HUES48 (cell line): ENCODE data around the gene IRAK1BP1.

ENCODE experiments used
- H3K27ac ChIP-seq: one replicate; pipeline ENCODE4 v1.7.0; 2013; ENCODE audit warnings: low read depth, low read length, inconsistent platforms
- H3K27me3 ChIP-seq: 2 replicates; pipeline ENCODE4 v1.6.1; 2013; ENCODE audit warnings: mild to moderate bottlenecking, low read length; ENCODE audit not compliant: control insufficient read depth, insufficient read depth
- H3K36me3 ChIP-seq: 2 replicates; pipeline ENCODE4 v1.6.1; 2013; ENCODE audit warnings: low read length; ENCODE audit not compliant: control insufficient read depth, insufficient read depth
- H3K4me1 ChIP-seq: 2 replicates; pipeline ENCODE4 v1.6.1; 2013; ENCODE audit warnings: mild to moderate bottlenecking, low read length; ENCODE audit not compliant: control insufficient read depth, insufficient read depth
- H3K4me3 ChIP-seq: 2 replicates; pipeline ENCODE4 v1.5.1; 2013; ENCODE audit warnings: mild to moderate bottlenecking, low read depth, low read length
- H3K9ac ChIP-seq: 2 replicates; pipeline ENCODE4 v1.6.1; 2013; ENCODE audit warnings: mild to moderate bottlenecking, low read depth, low read length, moderate library complexity
- H3K9me3 ChIP-seq: 2 replicates; pipeline ENCODE4 v1.6.1; 2013; ENCODE audit warnings: low read length; ENCODE audit not compliant: control insufficient read depth, insufficient read depth

The IRAK1BP1 gene

DNA sequence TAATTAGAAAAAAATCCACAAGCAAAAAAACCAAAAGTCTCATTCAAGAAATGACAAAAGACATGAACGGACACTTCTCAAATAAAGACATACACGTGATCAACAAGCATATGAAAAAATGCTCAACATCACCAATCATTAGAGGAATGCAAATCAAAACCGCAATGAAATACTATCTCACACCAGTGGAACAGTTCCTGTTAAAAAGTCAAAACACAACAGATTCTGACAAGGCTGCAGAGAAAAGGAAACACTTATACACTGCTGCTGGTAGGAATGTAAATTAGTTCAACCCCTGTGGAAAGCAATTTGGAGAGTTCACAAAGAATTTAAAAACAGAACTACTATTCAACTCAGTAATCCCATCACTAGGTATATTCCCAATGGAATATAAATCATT is 58.0 kb downstream of the IRAK1BP1 start:
- Histone ChIP-seq H3K4me3 (no peak overlapping the region), H3K4me1 (no peaks in the 10 kb centered on the region), H3K9me3 (no peaks in the 10 kb centered on the region; the same call in 1 of the 2 replicates), H3K36me3 (no peaks in the 10 kb centered on the region), H3K27ac (no peak overlapping the region), H3K9ac (no peak overlapping the region), H3K27me3 (no peaks in the 10 kb centered on the region)

DNA sequence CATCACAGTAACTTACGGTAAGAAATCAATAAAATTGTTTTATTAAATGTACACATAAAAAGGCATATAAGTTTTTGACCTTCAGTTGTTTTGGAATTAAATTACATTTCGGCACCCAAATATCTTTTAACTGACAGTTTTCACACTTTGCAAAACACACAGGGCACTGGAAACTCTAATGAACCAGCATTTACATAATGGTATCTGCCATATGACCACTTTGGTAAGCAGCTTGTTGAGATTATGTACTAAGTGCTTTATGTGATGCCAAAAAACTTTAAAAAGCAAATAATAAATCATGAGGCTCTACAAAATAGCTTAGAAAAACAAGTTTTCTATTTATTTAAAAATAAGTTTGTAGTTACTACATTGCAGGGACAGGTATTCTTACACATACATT is 68.2 kb downstream of the IRAK1BP1 start:
- Histone ChIP-seq H3K9me3 (no peaks in the 10 kb centered on the region), H3K36me3 (peaks cover 35% of the 10 kb centered on the region)

DNA sequence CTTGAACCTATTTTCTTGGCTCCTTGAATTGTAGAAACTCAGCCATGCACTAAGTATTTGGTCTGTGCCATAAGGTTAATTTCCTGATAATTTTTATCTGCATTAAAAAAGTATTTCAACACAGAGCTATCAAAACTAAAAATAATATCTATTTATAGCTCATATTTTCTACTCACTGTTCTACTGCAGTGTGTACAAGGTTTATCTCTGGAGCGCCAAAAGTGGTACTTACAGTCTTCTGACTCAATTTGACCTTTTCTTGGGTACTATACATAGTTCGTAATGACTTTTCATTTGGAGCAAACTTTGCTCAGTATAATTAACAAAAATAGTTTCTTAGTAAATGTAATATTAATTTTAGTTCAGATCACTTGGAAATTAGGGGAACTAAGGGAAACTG is 69.2 kb downstream of the IRAK1BP1 start:
- Histone ChIP-seq H3K9ac (no peak overlapping the region), H3K4me1 (no peaks in the 10 kb centered on the region), H3K27me3 (no peaks in the 10 kb centered on the region), H3K9me3 (no peaks in the 10 kb centered on the region), H3K36me3 (peaks cover 45% of the 10 kb centered on the region), H3K27ac (no peak overlapping the region), H3K4me3 (no peak overlapping the region)

More for the DNA sequence above, 68.2 kb downstream of the IRAK1BP1 start:
- H3K27me3 ChIP-seq, result no peaks in the 10 kb centered on the region
- no peak overlapping the region for H3K4me3 ChIP-seq
- H3K4me1 ChIP-seq, result no peaks in the 10 kb centered on the region
- no peak overlapping the region for H3K27ac ChIP-seq
- no peak overlapping the region for H3K9ac ChIP-seq

DNA sequence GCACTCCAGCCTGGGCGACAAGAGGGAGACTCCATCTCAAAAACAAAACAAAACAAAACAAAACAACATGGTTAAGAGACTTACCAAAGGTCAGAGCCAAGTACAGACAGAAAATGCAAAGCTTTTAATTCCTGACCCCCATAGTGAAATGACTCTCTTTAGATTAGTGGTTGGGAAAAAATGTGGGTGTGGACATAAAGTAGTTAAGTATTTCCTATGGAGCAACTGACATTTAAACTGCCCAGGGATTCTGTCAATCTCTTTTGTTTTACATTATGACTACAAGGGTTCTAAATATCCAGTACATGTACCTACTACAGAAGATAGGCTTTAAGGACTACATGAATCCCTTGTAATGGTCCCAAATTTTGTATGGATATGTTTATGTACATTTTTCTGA is 75.1 kb downstream of the IRAK1BP1 start:
- no peak overlapping the region for H3K4me3 ChIP-seq
- no peaks in the 10 kb centered on the region for H3K9me3 ChIP-seq
- no peaks in the 10 kb centered on the region for H3K4me1 ChIP-seq
- H3K36me3 ChIP-seq, result peaks cover 95% of the 10 kb centered on the region
- no peaks in the 10 kb centered on the region for H3K27me3 ChIP-seq
- H3K9ac ChIP-seq, result no peak overlapping the region
- H3K27ac ChIP-seq, result no peak overlapping the region

DNA sequence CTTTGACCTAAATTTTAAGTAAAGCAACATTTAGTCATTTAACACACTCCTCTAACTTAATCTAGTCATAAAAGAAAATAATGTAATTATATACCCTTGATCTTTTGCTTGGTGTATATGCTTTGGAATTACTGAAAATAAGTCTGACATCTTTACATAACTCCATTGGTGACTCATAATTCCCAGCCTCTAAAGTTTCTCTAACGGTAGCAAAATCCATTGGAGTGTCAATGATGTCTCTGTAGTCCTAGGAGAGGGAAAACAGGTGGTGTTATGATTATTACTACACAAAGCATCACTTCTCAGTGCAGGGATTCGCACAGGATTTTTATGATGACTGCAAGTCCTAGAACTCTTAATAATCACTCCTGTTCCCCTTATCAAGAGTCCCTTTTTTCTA is 80.2 kb downstream of the IRAK1BP1 start:
- H3K9ac ChIP-seq, result no peak overlapping the region
- H3K36me3 ChIP-seq, result peaks cover 100% of the 10 kb centered on the region
- H3K4me1 ChIP-seq, result no peaks in the 10 kb centered on the region
- H3K4me3 ChIP-seq, result no peak overlapping the region
- H3K27ac ChIP-seq, result no peak overlapping the region
- no peaks in the 10 kb centered on the region for H3K27me3 ChIP-seq
- peaks cover 11% of the 10 kb centered on the region; the same call in 1 of the 2 replicates for H3K9me3 ChIP-seq

DNA sequence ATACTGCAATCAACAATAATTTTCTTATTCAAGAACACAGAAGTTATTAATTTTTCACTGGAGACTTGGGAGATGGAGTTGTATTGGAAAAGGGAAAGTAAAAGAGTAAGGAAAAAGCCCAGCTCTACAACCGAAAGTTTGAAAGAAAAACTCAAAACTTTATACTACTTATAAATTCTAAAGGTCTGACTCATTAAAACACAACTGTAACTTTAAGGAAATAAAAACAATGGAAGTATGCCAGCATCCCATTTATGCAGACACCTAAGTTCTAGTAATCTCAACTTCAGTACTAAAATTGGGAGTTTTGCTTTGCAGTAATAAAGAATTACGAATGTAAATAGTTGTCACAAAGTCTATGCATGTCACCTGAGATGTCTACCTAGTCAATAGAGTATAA is 80.6 kb downstream of the IRAK1BP1 start:
- Histone ChIP-seq H3K4me1 (no peaks in the 10 kb centered on the region), H3K9ac (no peak overlapping the region), H3K4me3 (no peak overlapping the region), H3K36me3 (peaks cover 100% of the 10 kb centered on the region), H3K9me3 (peaks cover 11% of the 10 kb centered on the region; the same call in 1 of the 2 replicates), H3K27me3 (no peaks in the 10 kb centered on the region), H3K27ac (no peak overlapping the region)

DNA sequence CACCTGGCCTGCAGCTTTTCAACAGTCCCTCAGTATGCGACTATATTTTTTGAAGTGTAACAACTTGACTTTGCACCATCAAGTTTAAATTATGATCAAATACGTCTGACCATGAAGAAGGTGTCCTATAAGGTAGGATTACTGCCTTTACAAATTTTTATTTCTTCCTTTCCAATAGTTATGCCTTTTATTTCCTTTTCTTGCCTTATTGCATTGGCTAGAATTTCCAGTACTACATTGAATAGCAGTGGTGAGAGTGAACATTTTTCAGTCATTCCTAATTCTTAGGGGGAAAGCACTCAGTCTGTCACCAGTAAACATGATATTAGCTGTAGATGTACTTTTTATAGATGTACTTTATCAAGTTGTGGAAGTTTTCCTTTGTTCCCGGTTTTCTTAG is 81.4 kb downstream of the IRAK1BP1 start:
- H3K9me3 ChIP-seq, result peaks cover 11% of the 10 kb centered on the region; the same call in 1 of the 2 replicates
- H3K4me1 ChIP-seq, result no peaks in the 10 kb centered on the region
- H3K27me3 ChIP-seq, result no peaks in the 10 kb centered on the region
- no peak overlapping the region for H3K27ac ChIP-seq
- no peak overlapping the region for H3K9ac ChIP-seq
- H3K36me3 ChIP-seq, result peaks cover 100% of the 10 kb centered on the region
- no peak overlapping the region for H3K4me3 ChIP-seq

DNA sequence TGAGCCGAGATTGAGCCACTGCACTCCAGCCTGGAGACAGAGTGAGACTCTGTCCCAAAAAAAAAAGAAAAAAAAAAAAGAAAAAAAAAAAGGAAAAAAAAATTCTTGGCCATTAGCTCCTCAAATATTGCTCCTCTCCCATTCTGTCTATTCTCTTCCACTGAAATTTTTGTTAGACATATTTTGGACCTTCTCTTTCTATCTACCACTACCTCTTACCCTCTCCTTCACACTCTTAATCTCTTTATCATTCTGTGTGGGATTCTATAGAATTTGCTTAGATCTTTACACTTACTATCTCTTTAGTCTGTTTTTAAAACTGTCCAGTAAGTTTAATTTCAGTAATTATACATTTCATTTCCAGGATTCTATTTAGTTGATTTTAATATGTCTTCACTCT is 85.0 kb downstream of the IRAK1BP1 start:
- Histone ChIP-seq H3K9me3 (peaks cover 11% of the 10 kb centered on the region; the same call in 1 of the 2 replicates), H3K36me3 (peaks cover 94% of the 10 kb centered on the region), H3K27ac (no peak overlapping the region), H3K27me3 (no peaks in the 10 kb centered on the region), H3K9ac (no peak overlapping the region), H3K4me3 (no peak overlapping the region), H3K4me1 (peaks cover 16% of the 10 kb centered on the region)
